NCI-H82 treated with DMSO at 0.1 percent for 48 hours (cell line): ENCODE measurements around the gene TSGA10IP.
A peak's percentile ranks its signal among the peaks of the same experiment; 100 is the strongest.

Experiments
- DNase-seq: peaks from one replicate; lab custom pipeline; 2025; ENCODE audit not compliant: unreplicated experiment; lab: John Stamatoyannopoulos, UW

TSGA10IP gene

GRCh38 chr11:65917434-65918210 is 27.7 kb upstream of the TSGA10IP start:
- DNase-seq = no peak

DNA sequence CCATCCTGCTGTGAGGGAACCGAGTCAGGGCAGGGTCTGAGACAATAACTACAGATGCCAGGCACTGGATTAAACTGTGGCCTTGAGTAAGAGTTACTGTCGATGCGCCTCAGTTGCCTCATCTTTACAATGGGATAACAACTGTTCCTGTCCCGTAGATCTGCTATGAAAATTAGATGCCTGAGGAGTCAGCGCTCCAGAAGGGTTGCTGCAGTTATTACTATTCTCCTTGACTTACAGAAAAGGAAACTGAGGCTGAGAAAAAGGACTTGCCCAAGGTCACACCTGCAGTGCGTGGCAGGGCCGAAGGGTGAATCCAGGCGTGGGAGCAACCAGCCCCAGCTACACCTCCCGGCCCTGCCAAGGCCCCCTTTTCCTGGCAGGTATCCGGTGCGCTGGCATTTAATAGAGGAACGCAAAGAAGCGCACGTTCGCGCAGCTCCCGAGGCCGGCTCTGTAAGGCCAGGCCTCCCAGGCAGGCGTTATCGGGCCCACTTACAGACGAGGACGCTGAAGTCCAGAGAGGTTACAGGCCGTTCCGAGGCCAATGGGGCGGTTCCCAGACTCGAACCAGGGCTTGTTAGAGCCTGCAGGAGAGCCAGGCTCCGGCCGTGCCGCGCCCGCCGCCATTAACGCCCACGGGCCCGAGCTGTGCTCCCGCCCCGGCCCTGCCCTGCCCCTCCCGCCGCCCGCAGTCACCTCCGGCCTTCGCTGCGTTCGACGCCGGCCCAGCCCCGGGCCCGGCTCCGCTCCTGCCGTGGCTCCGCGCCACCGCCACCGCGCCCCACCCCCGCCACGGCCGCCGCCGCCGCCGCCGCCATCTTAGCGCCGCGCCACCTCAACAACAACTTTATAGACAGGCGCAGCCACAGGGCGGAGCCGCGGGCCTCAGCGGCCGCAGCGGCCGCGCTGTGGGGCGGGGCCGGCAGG is 26.8 kb upstream of the TSGA10IP start, which contains the start of gene C11orf68:
Gene C11orf68 (minus strand): TSS at position 852 of the 930 bp plus-strand sequence. CDS start 31 bp downstream, at position 821.
- DNase-seq = no peak

DNA sequence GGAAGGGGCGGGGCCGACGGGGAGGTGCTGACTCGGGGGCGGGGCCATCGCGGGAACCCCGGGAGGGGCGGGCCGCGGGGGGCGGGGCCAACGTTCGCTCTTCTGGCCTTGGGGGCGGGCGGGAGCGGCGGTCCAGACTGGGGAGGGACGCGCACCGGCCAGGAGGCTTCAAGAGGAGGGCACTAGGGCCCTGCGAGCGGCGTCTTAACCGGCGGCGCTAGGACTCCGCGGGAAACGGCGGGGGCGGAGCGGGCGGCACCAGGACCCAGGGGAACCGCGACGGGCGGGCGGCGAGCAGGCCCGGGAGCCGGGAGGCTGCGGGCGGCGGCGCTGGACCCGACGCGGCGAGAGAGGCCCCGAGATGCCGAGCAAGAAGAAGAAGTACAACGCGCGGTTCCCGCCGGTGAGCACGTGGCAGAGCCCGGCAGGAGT is 26.1 kb upstream of the TSGA10IP start, which contains the start of gene DRAP1:
Gene DRAP1 (plus strand): TSS at position 286 of the 432 bp plus-strand sequence. CDS start 76 bp downstream, at position 362.
- peak; percentile 92 for DNase-seq

DNA sequence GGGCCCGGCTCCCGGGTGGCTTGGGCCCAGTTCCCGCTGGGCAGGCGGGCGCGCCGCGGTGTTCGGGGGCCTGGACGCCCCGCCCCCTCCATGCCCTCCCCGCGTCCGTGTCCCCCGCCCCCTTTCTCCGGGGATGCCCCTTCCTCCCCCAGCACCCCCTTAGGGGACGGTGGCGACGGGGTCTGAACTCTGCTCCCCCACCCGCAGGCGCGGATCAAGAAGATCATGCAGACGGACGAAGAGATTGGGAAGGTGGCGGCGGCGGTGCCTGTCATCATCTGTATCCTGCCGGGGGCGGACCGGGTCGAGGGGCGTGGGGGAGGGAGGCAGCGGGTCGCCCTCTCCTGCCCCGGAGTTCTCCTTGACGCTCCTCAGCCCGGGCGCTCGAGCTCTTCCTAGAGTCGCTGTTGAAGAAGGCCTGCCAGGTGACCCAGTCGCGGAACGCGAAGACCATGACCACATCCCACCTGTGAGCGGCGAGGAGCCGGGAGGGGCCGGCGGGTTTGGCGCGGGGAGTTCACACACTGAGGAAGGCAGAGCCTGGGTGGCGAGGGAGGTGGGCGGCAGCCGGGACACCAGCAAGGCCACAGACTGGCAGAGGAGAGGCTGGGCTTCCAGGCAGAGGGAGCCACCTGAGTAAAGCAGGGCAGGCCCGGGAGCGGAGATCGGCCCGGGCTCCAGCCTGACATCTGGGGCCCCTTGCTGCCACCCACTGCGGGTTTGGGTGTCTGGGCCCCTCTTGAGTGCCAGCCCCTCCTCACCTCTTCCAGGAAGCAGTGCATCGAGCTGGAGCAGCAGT is 25.5 kb upstream of the TSGA10IP start:
- no peak for DNase-seq

GRCh38 chr11:65920372-65920802 is 24.9 kb upstream of the TSGA10IP start:
- no peak for DNase-seq

GRCh38 chr11:65921033-65921555 is 24.2 kb upstream of the TSGA10IP start:
- DNase-seq = no peak

- DNase-seq = no peak
These were observed 23.4 kb upstream of the TSGA10IP start for GRCh38 chr11:65921876-65922275.

- no peak for DNase-seq
These were observed 22.7 kb upstream of the TSGA10IP start for GRCh38 chr11:65922565-65922964.

- no peak for DNase-seq
These were observed 19.9 kb upstream of the TSGA10IP start for GRCh38 chr11:65925397-65925796.

- DNase-seq = no peak
These were observed 17.3 kb upstream of the TSGA10IP start for GRCh38 chr11:65927904-65928397.

DNA sequence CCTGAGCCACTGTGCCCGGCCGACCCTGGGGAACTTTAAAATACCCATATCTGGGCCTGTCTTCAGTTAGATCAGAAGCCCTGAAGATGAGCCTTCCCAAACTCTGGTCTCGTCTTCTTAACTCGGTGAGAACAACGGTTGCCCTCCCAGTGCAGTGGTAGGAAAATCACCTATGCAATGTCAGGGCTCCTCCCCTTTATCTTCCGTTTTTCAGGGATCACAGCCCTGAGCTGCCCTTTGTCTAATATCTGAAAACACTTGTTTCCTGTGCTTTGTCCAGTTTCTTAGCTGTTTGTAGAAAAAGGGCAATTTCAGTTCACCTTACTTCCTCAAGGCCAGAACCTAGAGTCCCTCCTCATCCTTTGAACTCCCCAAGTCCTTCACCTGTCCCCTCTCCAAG is 16.6 kb upstream of the TSGA10IP start:
- no peak for DNase-seq

DNA sequence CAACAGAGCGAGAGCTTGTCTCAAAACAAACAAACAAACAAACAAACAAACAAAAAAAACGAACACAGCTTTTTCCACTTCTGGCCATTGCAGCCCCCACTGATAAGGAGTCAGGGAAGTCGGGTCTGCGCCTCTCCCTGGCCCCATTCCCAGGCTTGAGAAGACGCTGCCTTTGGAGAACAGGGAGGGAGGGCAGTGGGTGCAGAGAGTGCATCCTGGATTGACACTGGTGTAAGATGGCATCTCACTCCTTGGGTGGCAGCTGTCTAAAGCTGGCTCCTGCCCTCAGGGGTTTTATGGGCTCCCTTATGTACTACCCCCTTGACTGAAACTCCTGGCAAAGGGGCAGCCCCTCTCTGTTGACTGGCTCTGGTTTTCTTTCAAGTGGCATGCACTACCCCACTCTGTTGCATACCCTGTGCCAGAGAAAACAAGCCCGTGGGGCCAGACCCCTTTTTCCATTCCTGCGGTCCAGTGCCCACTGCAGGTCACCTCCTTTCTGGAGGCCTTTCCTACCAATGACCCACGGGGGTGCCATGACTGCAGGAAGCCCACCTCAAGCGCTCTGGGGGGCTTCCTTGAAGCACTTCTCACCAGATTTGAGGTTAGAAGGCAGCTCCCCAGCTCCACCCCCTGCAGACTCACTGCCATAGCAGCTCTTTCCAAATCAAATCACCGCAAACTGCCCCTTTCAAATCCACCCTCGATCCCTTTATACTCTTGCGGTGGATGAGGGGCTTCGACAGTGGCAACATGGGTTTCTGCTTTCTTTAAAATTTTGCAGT is 13.3 kb upstream of the TSGA10IP start:
- no peak for DNase-seq

DNA sequence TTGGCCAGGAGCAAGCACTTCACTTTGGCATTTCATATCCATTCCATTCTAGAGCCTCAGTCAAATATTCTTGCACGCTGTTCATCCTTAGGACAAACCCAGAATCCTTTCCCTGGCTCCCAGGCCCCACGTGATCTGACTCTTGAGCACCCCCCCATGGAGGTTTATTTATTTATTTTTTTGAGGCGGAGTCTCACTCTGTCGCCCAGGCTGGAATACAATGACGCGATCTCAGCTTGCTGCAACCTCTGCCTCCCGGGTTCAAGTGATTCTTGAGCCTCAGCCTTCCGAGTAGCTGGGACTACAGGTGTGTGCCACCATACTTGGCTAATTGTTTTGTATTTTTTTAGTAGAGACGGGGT is 12.7 kb upstream of the TSGA10IP start:
- DNase-seq = no peak

DNA sequence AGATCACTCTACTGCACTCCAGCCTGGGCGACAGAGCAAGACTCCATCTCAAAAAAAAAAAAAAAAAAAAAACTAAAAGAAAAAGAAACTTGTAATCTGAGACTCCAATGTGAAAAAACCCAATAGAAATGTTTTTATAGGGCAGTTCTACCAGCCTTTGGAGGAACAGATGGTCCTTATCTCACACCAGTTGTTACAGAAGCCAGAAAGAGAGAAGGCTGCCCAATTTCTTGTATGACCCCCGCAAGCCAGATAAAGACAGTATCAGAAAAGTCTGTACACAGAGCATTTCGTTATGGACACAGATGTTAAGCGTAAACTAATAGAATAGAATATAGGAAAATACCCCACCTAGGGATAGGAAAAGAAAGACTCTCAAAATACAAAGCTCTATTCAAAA is 11.3 kb upstream of the TSGA10IP start:
- no peak for DNase-seq

DNA sequence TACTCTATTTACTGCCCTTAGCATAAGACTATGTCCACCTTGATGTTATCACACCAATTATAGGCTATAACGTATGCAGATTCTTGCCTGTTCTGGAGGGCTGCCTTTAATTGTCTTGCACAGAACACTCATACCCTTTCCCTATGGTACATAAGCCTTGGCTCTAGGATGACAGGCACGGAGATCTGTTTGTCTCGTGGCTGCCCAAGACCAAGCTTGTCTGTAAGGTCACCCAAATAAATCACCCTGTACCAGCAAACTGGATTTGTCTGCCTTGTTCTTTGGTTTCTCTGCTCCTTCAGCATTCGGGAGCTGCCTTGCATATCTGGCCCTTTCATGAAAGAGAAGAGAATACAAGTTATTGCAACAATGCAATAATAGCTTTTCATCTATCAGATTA is 7.5 kb upstream of the TSGA10IP start:
- no peak for DNase-seq

- DNase-seq = no peak
These were observed 3.5 kb upstream of the TSGA10IP start for GRCh38 chr11:65941720-65942310.

- DNase-seq = no peak
These were observed 2.7 kb upstream of the TSGA10IP start for GRCh38 chr11:65942531-65942930.

- no peak for DNase-seq
These were observed 1.1 kb upstream of the TSGA10IP start for GRCh38 chr11:65944191-65944590.

GRCh38 chr11:65944767-65945166 is 513 bp upstream of the TSGA10IP start:
- no peak for DNase-seq
